Hematopoietic multipotent progenitor cell treated with erythropoietin and hydrocortisone succinate and interleukin-3 and kit ligand, for 15 days (in vitro differentiated cells): Measurements from ENCODE around the gene RBP3.

ENCODE experiments used
- DNase-seq: peaks from one replicate; pipeline ENCODE4 v3.0.0-alpha.2; 2015; ENCODE audit warnings: low spot score

Gene RBP3

GRCh38 chr10:47357911-47358310 lies 9.7 kb downstream of the RBP3 start:
- no peak for DNase-seq

- DNase-seq = no peak
Measured at GRCh38 chr10:47358457-47358856, 10.3 kb downstream of the RBP3 start.

GRCh38 chr10:47359101-47359500 lies 10.9 kb downstream of the RBP3 start:
- DNase-seq = no peak

GRCh38 chr10:47359626-47360418 lies 11.7 kb downstream of the RBP3 start:
- no peak for DNase-seq

- DNase-seq = no peak
Measured at GRCh38 chr10:47360419-47361040, 12.4 kb downstream of the RBP3 start.

GRCh38 chr10:47361293-47361692 lies 13.1 kb downstream of the RBP3 start:
- peak; percentile 23 for DNase-seq

- DNase-seq = no peak
Measured at GRCh38 chr10:47362199-47362598, 14.0 kb downstream of the RBP3 start.

GRCh38 chr10:47363781-47364180 lies 15.6 kb downstream of the RBP3 start:
- no peak for DNase-seq

GRCh38 chr10:47364366-47364765 lies 16.2 kb downstream of the RBP3 start:
- DNase-seq = no peak

GRCh38 chr10:47364911-47365310 lies 16.7 kb downstream of the RBP3 start:
- DNase-seq = no peak

GRCh38 chr10:47365431-47366180 lies 17.4 kb downstream of the RBP3 start:
- DNase-seq = no peak

GRCh38 chr10:47366181-47366631 lies 18.0 kb downstream of the RBP3 start:
- no peak for DNase-seq

GRCh38 chr10:47366731-47367460 lies 18.7 kb downstream of the RBP3 start:
- DNase-seq = no peak

- DNase-seq = no peak
Measured at GRCh38 chr10:47367646-47368045, 19.5 kb downstream of the RBP3 start.

- DNase-seq = no peak
Measured at GRCh38 chr10:47368431-47369180, 20.4 kb downstream of the RBP3 start.

GRCh38 chr10:47369251-47369894 lies 21.2 kb downstream of the RBP3 start:
- DNase-seq = no peak

GRCh38 chr10:47370015-47370767 lies 22.0 kb downstream of the RBP3 start:
- no peak for DNase-seq

GRCh38 chr10:47370878-47371277 lies 22.7 kb downstream of the RBP3 start:
- no peak for DNase-seq

GRCh38 chr10:47371629-47372485 lies 23.7 kb downstream of the RBP3 start:
- DNase-seq = no peak
